ENCODE results near the gene GRIK3. TPM values are rescaled to one million over a fixed set of nuclear protein-coding genes. Genes with fewer than 3 reads are reported as not detected.
A peak's percentile ranks its signal among the peaks of the same experiment; 100 is the strongest.

The GRIK3 gene
- total and polyA plus RNA-seq, 3 donors from 2014 or later: 0.99 to 6.3 (median 3.1) TPM

GRCh38 chr1:36990928-36991327, 43.4 kb downstream of the GRIK3 start:
- no peaks in the 10 kb centered on the region for H3K9me3 ChIP-seq
- peaks cover 36% of the 10 kb centered on the region for H3K4me1 ChIP-seq
- DNase-seq: no peak
- no peaks in the 10 kb centered on the region for H3K36me3 ChIP-seq (ENCODE audit: low read depth, missing control alignments)
- no peak overlapping the region for H3K27ac ChIP-seq
- H3K4me3 ChIP-seq: no peak overlapping the region
- 95 to 98% methylated on average over 3 of the region's 3 CpGs for WGBS, 2 donors
- no peaks in the 10 kb centered on the region for H3K27me3 ChIP-seq
- intact Hi-C loops (cut with DNase I; ENCODE audit: low total_unique reads): no loop called here
- TF ChIP-seq POLR2A (IDR thresholded peaks at IDR 0.05): no peak
- TF ChIP-seq, protein P1, sequence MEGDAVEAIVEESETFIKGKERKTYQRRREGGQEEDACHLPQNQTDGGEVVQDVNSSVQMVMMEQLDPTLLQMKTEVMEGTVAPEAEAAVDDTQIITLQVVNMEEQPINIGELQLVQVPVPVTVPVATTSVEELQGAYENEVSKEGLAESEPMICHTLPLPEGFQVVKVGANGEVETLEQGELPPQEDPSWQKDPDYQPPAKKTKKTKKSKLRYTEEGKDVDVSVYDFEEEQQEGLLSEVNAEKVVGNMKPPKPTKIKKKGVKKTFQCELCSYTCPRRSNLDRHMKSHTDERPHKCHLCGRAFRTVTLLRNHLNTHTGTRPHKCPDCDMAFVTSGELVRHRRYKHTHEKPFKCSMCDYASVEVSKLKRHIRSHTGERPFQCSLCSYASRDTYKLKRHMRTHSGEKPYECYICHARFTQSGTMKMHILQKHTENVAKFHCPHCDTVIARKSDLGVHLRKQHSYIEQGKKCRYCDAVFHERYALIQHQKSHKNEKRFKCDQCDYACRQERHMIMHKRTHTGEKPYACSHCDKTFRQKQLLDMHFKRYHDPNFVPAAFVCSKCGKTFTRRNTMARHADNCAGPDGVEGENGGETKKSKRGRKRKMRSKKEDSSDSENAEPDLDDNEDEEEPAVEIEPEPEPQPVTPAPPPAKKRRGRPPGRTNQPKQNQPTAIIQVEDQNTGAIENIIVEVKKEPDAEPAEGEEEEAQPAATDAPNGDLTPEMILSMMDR (IDR thresholded peaks at IDR 0.05): no peak

DNA sequence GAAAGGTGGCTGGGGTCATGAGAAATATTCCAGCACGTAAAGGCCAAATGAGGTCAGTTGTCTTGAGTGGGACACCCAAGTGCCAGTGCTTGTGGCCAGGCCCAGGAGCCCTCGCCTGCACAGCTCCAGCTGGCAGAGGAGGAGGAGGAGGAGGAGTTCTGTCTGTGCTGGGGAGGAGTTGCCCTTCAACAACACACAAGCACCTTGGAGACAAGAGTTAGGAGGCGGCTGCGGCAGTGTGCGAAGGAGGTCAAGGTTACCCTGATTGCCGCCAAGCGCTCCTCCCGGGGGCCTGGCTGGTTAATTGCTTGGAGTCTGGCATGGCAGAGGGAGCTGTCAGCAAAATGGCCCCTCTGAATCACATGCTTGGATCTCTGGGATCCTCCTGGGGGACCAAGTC, 45.1 kb downstream of the GRIK3 start:
- Histone ChIP-seq H3K36me3 (ENCODE audit: low read depth, missing control alignments) (no peaks in the 10 kb centered on the region), H3K27me3 (no peaks in the 10 kb centered on the region), H3K27ac (no peak overlapping the region), H3K4me1 (peaks cover 36% of the 10 kb centered on the region), H3K9me3 (no peaks in the 10 kb centered on the region), H3K4me3 (no peak overlapping the region)
- 47 to 57% methylated on average over 4 to 8 of the region's 8 CpGs for WGBS, 2 donors
- DNase-seq: peak; percentile 90
- TF ChIP-seq, protein P1 (IDR thresholded peaks at IDR 0.05): no peak
- no peak for TF ChIP-seq POLR2A (IDR thresholded peaks at IDR 0.05)
- intact Hi-C loops (cut with DNase I; ENCODE audit: low total_unique reads): no loop called here

DNA sequence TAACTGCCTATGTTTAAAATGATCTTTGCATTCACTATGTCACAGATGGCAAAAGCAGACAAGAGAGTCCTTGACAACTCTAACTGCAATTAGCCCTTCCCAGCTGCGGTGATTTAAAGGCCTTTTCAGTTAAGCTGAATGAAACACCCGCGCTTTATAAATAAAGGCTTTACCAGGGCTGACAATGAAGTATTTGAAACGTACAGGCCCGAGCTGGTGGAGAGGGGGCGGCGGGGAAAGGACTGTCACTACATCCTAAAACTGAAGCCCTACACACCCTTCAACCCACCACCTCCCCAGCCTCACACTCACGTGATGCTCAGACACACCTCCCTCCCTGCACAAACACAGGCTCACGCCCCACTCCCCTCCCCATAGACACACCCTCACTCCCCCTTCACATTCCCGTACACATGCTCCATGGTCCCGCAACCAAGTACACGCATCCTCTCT, 45.5 kb downstream of the GRIK3 start:
- peaks cover 36% of the 10 kb centered on the region for H3K4me1 ChIP-seq

GRCh38 chr1:36988321-36988720, 46.0 kb downstream of the GRIK3 start:
- H3K27me3 ChIP-seq: no peaks in the 10 kb centered on the region
- H3K27ac ChIP-seq: no peak overlapping the region
- DNase-seq: peak; percentile 90
- no peak overlapping the region for H3K4me3 ChIP-seq
- no peaks in the 10 kb centered on the region for H3K36me3 ChIP-seq (ENCODE audit: low read depth, missing control alignments)
- intact Hi-C loops (cut with DNase I; ENCODE audit: low total_unique reads): no loop called here
- peaks cover 36% of the 10 kb centered on the region for H3K4me1 ChIP-seq
- no peaks in the 10 kb centered on the region for H3K9me3 ChIP-seq
- TF ChIP-seq, protein P1 (IDR thresholded peaks at IDR 0.05): no peak
- TF ChIP-seq POLR2A (IDR thresholded peaks at IDR 0.05): no peak
- WGBS, 2 donors: 45 to 67% methylated on average over 8 to 9 of the region's 10 CpGs

More for the DNA sequence above, 45.5 kb downstream of the GRIK3 start:
- intact Hi-C loops (cut with DNase I; ENCODE audit: low total_unique reads): no loop called here
- Histone ChIP-seq H3K4me3 (no peak overlapping the region), H3K36me3 (ENCODE audit: low read depth, missing control alignments) (no peaks in the 10 kb centered on the region), H3K27me3 (no peaks in the 10 kb centered on the region), H3K9me3 (no peaks in the 10 kb centered on the region), H3K27ac (no peak overlapping the region)
- DNase-seq: no peak
- TF ChIP-seq POLR2A (IDR thresholded peaks at IDR 0.05): no peak
- TF ChIP-seq, protein P1 (IDR thresholded peaks at IDR 0.05): no peak
- WGBS, 2 donors: 47 to 71% methylated on average over 12 of the region's 12 CpGs

DNA sequence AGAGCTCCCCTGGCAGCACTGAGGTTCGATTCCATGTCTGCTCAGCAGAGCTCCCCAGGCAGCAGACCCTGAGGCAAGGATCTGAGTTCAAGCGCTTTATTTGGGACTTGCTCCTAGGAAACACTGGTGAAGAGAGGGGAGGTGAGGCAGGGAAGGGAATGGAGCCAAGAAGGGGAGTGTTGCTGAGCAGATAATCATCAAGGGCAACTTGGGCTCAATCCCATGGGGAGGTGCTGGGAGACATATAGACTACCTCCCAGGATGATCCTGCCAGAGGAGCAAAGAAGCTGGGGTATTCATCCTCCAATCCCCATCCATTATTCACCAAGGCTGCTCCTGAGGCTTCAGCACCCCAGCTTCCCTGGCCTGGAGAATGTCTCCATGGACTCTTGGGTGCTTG, 47.0 kb downstream of the GRIK3 start:
- peaks cover 44% of the 10 kb centered on the region for H3K4me1 ChIP-seq
- intact Hi-C loops (cut with DNase I; ENCODE audit: low total_unique reads): no loop called here
- 87 to 100% methylated on average over 1 to 2 of the region's 2 CpGs for WGBS, 2 donors
- no peak for DNase-seq
- H3K36me3 ChIP-seq (ENCODE audit: low read depth, missing control alignments): no peaks in the 10 kb centered on the region
- no peak overlapping the region for H3K27ac ChIP-seq
- no peaks in the 10 kb centered on the region for H3K9me3 ChIP-seq
- no peaks in the 10 kb centered on the region for H3K27me3 ChIP-seq
- no peak overlapping the region for H3K4me3 ChIP-seq
- TF ChIP-seq, protein P1 (IDR thresholded peaks at IDR 0.05): no peak
- no peak for TF ChIP-seq POLR2A (IDR thresholded peaks at IDR 0.05)
